Lower leg skin (tissue), 4 donors: ENCODE data around the gene OSBPL5. TPM values are rescaled to one million over a fixed set of nuclear protein-coding genes. Genes with fewer than 3 reads are reported as not detected.

Experiments
- DNase-seq, 2 donors: peaks; one replicate each; pipeline ENCODE4 v3.0.0-alpha.2; 2019; ENCODE audit warnings: low spot score in 2 of 2
- H3K4me3 ChIP-seq: fragments of 200-600 bp; sonication (generic); 2 replicates; pipeline ENCODE4 v1.5.1; 2017; ENCODE audit warnings: mild to moderate bottlenecking, low read depth; ENCODE audit not compliant: poor library complexity, severe bottlenecking
- POLR2A ChIP-seq, 2 donors: fragments of 450-650 bp; IDR thresholded peaks; one replicate each; pipeline ENCODE4 v1.6.1; 2016 to 2017; ENCODE audit warnings: antibody characterized with exemption in 2 of 2, mild to moderate bottlenecking in 1 of 2, moderate library complexity in 1 of 2
- WGBS, 2 donors: methylation state at CpG; one replicate each; pipeline ENCODE4 v1.1.5; 2018; 5-methylcytosine and 5-hydroxymethylcytosine counted together
- intact Hi-C: fragments of 100-400 bp; cut with DNase I; formaldehyde crosslinking; loops from one replicate; pipeline ENCODE4 v1.15.0; 2023; ENCODE audit warnings: low total_unique reads
- total RNA-seq, 4 donors: library from RNA; depleted of rRNA; stranded (reverse); fragments of >200 nt; gene quantifications; one replicate each; pipeline ENCODE4 v1.1.0, GENCODE V29; 2016
- TF ChIP-seq, protein P1 (sequence below), 3 donors: fragments of 450-650 bp; IDR thresholded peaks; one replicate each; pipeline ENCODE4 v1.5.1; 2016; ENCODE audit warnings: antibody characterized with exemption in 3 of 3, mild to moderate bottlenecking in 3 of 3, moderate library complexity in 2 of 3

OSBPL5 gene
- total RNA-seq, 4 donors from 2014 or later = 39.0 to 77.4 (median 64.2) TPM

DNA sequence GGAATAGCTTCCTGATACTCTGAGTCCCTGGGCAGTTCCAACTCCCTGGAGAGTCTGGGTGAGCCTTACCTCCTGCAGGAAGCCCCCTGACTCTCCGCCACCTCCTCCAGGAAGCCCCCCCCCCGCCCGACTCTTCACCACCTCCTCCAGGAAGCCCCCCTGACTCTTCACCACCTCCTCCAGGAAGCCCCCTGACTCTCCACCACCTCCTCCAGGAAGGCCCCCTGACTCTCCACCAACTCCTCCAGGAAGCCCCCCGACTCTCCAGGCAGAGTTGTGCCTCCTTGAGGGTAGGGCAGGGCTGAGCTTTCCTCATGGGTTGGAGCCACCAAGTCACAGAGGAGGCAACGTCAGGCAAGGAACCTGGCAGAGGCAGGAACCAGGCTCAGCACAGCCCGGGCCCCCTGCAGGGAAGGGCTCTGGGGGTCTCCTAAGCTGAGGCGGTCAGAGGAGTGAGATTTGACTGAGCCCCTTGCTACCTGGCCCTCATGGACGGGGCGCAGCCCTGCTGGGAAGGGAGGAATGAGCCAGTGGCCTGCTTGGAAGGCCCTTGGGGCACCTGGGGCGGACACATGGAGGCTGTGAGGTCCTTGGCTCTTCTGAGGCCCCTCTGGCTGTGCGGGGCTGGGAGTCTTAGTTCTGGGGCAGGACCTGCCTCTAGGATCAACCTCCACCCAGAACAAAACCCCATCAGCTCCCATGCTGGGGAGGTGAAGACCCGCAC lies 35.4 kb upstream of the OSBPL5 start:
- H3K4me3 ChIP-seq = no peak overlapping the region
- no peak for TF ChIP-seq POLR2A (IDR thresholded peaks at IDR 0.05)
- TF ChIP-seq, protein P1, sequence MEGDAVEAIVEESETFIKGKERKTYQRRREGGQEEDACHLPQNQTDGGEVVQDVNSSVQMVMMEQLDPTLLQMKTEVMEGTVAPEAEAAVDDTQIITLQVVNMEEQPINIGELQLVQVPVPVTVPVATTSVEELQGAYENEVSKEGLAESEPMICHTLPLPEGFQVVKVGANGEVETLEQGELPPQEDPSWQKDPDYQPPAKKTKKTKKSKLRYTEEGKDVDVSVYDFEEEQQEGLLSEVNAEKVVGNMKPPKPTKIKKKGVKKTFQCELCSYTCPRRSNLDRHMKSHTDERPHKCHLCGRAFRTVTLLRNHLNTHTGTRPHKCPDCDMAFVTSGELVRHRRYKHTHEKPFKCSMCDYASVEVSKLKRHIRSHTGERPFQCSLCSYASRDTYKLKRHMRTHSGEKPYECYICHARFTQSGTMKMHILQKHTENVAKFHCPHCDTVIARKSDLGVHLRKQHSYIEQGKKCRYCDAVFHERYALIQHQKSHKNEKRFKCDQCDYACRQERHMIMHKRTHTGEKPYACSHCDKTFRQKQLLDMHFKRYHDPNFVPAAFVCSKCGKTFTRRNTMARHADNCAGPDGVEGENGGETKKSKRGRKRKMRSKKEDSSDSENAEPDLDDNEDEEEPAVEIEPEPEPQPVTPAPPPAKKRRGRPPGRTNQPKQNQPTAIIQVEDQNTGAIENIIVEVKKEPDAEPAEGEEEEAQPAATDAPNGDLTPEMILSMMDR (IDR thresholded peaks at IDR 0.05) = no peak
- 67 to 80% methylated on average over 11 to 12 of the region's 12 CpGs for WGBS, 2 donors
- DNase-seq = peak in 1 of 2 donors; percentile 72
- intact Hi-C loops = no loop called here

DNA sequence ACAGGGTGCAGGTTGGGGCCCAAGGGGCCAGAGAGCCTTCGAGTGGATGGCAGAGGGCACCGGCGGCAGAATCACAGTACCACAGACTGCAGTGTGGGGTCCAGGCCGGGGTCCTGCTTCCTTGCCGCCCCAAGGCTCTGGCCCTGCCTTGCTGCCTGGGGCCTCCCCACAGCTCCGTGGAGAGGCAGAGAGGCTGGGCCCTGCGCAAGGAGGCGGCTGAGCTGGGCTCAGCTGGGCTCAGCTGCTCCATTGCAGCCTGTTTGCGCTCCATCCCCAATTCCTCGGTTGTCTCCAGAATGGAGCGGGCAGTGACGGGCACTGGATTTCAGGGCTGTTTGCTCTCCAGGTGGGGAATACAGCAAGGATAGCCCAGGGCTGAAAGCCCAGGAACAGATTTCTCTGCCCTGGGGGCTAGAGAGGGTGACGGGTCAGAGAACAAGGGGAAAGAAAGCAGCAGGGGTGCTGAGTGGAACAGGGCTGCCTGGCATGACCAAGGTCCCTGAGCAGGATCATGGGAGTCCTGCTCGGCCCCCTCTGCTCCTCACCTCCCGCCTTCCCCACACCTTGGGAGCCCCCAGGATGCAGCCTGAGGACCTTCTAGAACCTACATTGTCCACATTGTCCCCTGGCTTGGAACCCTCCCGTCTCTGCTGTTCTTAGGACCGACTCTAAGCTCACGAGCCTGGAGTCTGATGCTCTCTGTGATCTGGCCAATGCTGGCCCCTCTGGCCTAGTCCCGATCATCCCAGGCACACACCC lies 34.6 kb upstream of the OSBPL5 start:
- peak in 1 of 2 donors; percentile 72 for DNase-seq
- WGBS, 2 donors = 75 to 84% methylated on average over 16 to 19 of the region's 19 CpGs
- TF ChIP-seq POLR2A (IDR thresholded peaks at IDR 0.05) = no peak
- TF ChIP-seq, protein P1 (IDR thresholded peaks at IDR 0.05) = no peak
- H3K4me3 ChIP-seq = no peak overlapping the region
- intact Hi-C loops = no loop called here

DNA sequence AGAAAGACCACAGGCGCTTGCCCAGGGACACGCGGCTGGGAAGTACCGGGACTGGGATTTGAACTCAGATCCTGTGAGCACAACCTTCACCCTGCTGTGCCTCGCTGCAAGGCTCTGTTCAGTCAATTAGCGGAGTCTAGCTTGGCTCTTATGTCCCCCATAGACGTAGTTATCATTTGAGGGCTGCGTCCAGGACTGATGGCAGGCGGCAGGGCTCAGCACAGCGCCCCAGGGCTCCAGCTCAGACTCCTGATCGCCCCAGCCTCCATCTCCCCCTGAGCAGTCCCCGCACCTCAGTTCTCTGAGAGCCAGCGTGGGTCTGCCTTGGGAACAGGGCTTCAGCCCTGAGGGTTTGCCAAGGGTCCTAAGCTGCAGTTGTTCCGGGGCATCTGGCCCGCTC lies 33.7 kb upstream of the OSBPL5 start:
- no peak overlapping the region for H3K4me3 ChIP-seq
- peak in 1 of 2 donors; percentile 70 for DNase-seq
- WGBS, 2 donors = 87 to 90% methylated on average over 11 to 15 of the region's 15 CpGs
- intact Hi-C loops = no loop called here
- no peak for TF ChIP-seq POLR2A (IDR thresholded peaks at IDR 0.05)
- TF ChIP-seq, protein P1 (IDR thresholded peaks at IDR 0.05) = no peak

DNA sequence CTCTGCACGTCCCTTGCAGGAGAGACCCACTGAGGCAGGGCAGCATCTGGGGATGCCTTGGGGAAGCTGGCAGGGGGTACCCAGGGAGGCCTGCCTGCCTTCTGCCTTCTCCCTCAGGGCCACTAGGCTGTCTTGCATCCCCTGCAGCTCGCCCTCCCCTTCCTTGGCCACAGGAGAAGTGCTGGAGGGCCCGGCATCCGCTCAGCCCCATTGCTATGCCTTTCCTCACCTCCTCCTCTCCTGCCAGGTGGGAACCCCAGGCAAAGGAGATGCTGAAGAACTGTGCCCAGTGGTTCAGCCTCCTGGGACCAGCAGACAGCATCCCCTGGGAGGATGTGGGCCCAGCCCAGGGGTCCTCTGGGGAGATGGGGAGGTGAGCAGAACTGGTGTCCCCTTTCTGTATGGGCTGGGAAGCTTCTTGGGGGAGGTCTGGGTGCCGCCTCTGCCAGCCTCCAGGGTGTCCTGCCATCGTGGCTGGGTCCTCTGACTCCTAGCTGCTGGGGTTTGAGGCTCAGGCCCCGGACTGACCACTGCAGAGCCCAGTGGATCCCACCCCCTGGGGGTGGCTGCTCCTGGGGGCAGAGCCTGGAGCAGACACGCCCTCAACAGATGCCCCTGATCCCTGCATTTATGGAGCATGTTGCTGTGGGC lies 32.9 kb upstream of the OSBPL5 start:
- no peak overlapping the region for H3K4me3 ChIP-seq
- TF ChIP-seq, protein P1 (IDR thresholded peaks at IDR 0.05) = no peak
- TF ChIP-seq POLR2A (IDR thresholded peaks at IDR 0.05) = no peak
- intact Hi-C loops = no loop called here
- WGBS, 2 donors = 81 to 91% methylated on average over 4 to 6 of the region's 8 CpGs
- peak in 1 of 2 donors; percentile 70 for DNase-seq

DNA sequence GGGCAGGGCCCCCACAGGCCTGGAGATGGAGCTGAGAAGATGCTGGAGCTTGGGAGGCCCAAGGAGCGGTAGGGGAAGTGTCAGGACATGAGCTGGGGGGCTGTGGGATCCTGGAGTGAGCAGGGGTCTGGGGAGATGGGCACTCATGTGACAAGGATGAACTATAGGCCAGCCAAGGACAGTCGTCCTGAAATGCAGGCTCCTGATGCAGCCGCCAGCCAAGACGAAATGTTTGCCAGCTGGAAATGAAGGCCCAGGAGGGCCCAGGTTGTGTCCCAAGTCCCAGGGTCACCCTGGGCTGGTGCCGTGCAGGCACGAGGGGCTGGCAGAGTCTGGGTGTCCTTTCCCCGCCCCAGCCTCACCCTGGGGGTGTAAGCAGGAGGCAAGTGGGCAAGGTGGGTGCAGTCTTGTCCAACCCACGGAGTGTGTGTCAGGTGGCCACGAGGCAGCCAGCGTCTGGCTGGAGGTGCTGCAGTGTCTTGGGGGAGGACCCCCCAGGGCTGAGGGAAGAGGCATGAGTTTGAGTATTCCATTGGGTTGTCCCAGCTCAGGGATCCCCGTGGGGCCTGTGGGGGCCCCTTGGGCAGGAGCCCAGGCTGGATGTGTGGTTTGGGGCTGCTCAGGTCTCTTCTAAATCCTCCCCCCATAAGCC lies 32.1 kb upstream of the OSBPL5 start:
- TF ChIP-seq, protein P1 (IDR thresholded peaks at IDR 0.05) = no peak
- no peak for TF ChIP-seq POLR2A (IDR thresholded peaks at IDR 0.05)
- DNase-seq = peak in 1 of 2 donors; percentile 76
- H3K4me3 ChIP-seq = no peak overlapping the region
- WGBS, 2 donors = 78 to 82% methylated on average over 11 of the region's 11 CpGs
- intact Hi-C loops = no loop called here
